K562 (cell line): ENCODE data around the gene PYY. TPM values are rescaled to one million over a fixed set of nuclear protein-coding genes. Genes with fewer than 3 reads are reported as not detected.

Experiments
- ATAC-seq: fragments of 200-7000 bp; cut with Tn5 transposase; 3 replicates; pipeline ENCODE4 v1.9.1; 2020; ENCODE audit warnings: moderate library complexity
- BruUV-seq: library from RNA; stranded (reverse); fragments of 400-500 nt; replicated peaks from 2 replicates; lab custom pipeline; 2021; lab: Mats Ljungman, UMichigan
- CTCF ChIA-PET: fragments of 300-600 bp; formaldehyde crosslinking; extraction: SDS; loops from one replicate; lab custom pipeline; 2021; ENCODE audit warnings: low intra/inter-chr PET ratio; lab: Yijun Ruan, JAX
- POLR2A ChIA-PET: fragments of 300-600, 350-650 bp; sonication (Branson Sonifier 250); formaldehyde crosslinking; extraction: SDS; loops from one replicate; lab custom pipeline; 2021; ENCODE audit warnings: antibody characterized with exemption, inconsistent platforms; lab: Yijun Ruan, JAX
- DNase-seq, 4 experiments: peaks; one replicate each; pipeline versions ENCODE4 v3.0.0 to v3.0.0-alpha.2; 2011 to 2018; ENCODE audit warnings: low spot score in 3 of 4, mixed read lengths in 3 of 4; ENCODE audit errors: extremely low read depth in 1 of 4
- FAIRE-seq: peaks from 2 replicates; lab custom pipeline; 2011; peaks lifted over from hg19 to GRCh38; lab: Jason Lieb, UNC
- H2AFZ ChIP-seq: 2 replicates; pipeline ENCODE4 v1.6.0; 2011; ENCODE audit warnings: low read depth, low read length, control low read depth, inconsistent platforms
- H3K27ac ChIP-seq: fragments of 200-600 bp; 3 replicates; pipeline ENCODE4 v1.8.0; 2011; ENCODE audit warnings: low read depth, mild to moderate bottlenecking, control low read depth, inconsistent platforms, low read length, moderate library complexity, mixed read lengths; ENCODE audit errors: extremely low read depth
- H3K27me3 ChIP-seq, 2 experiments: fragments of 300-600 bp in 1 of 2; 2 replicates in 1 of 2; 3 replicates in 1 of 2; pipeline versions ENCODE4 v1.6.0 to v1.8.0; 2011; ENCODE audit warnings: inconsistent platforms in 2 of 2, low read length in 2 of 2, mild to moderate bottlenecking in 1 of 2, mixed read lengths in 1 of 2, moderate library complexity in 1 of 2; ENCODE audit not compliant: control insufficient read depth in 2 of 2, insufficient read depth in 2 of 2
- H3K36me3 ChIP-seq: fragments of 300-600 bp; 3 replicates; pipeline ENCODE4 v1.8.0; 2011; ENCODE audit warnings: mild to moderate bottlenecking, low read length, inconsistent platforms; ENCODE audit not compliant: control insufficient read depth, insufficient read depth
- H3K4me1 ChIP-seq, 2 experiments: fragments of 200-600 bp in 1 of 2; replicated peaks in 1 of 2; 2 replicates in 1 of 2; 3 replicates in 1 of 2; pipeline versions ENCODE4 v1.5.1 to v1.8.0; 2011; ENCODE audit warnings: inconsistent platforms in 2 of 2, low read length in 2 of 2, mild to moderate bottlenecking in 1 of 2, mixed read lengths in 1 of 2, moderate library complexity in 1 of 2; ENCODE audit not compliant: control insufficient read depth in 2 of 2, insufficient read depth in 2 of 2
- H3K4me2 ChIP-seq: 2 replicates; pipeline ENCODE4 v1.6.1; 2011; ENCODE audit warnings: low read length, control low read depth, inconsistent platforms, mixed read lengths; ENCODE audit not compliant: insufficient read depth
- H3K4me3 ChIP-seq: fragments of 200-600 bp; sonication (generic), shearing (Covaris generic); 2 replicates; pipeline ENCODE4 v1.5.1; 2016; ENCODE audit warnings: control low read depth, inconsistent platforms
- H3K79me2 ChIP-seq: fragments of 200-600 bp; 3 replicates; pipeline ENCODE4 v1.8.0; 2011; ENCODE audit warnings: low read length, inconsistent platforms; ENCODE audit not compliant: control insufficient read depth, insufficient read depth
- H3K9ac ChIP-seq, 2 experiments: 2 replicates each; pipeline versions ENCODE4 v1.6.0 to v1.6.1; 2011; ENCODE audit warnings: low read depth in 2 of 2, low read length in 2 of 2, control low read depth in 1 of 2, inconsistent platforms in 1 of 2, mild to moderate bottlenecking in 1 of 2, mixed read lengths in 1 of 2; ENCODE audit not compliant: insufficient read depth in 1 of 2
- H3K9me1 ChIP-seq: one replicate; pipeline ENCODE4 v1.6.0; 2011; ENCODE audit warnings: inconsistent platforms, mild to moderate bottlenecking, low read length, moderate library complexity; ENCODE audit not compliant: control insufficient read depth, insufficient read depth
- H3K9me3 ChIP-seq: replicated peaks from 2 replicates; pipeline ENCODE4 v1.5.1; 2011; ENCODE audit warnings: low read depth, low read length, inconsistent platforms; ENCODE audit not compliant: control insufficient read depth, insufficient read depth
- H4K20me1 ChIP-seq: replicated peaks from 2 replicates; pipeline ENCODE4 v1.6.1; 2011; ENCODE audit warnings: low read length, inconsistent platforms, mixed read lengths; ENCODE audit not compliant: control insufficient read depth, insufficient read depth
- BACH1 ChIP-seq: fragments of 200-800 bp; sonication (Bioruptor generic); IDR thresholded peaks from 2 replicates; pipeline ENCODE4 v1.6.1; 2016; ENCODE audit warnings: missing genetic modification characterization, missing compliant biosample characterization
- FOXA3 ChIP-seq, 2 experiments: fragments of 450-650 bp in 1 of 2; sonication (generic) in 1 of 2; formaldehyde crosslinking; IDR thresholded peaks in 1 of 2; conservative IDR thresholded peaks in 1 of 2; 2 replicates each; pipeline versions ENCODE4 v1.4.0 to v1.8.0; 2020 to 2022; ENCODE audit warnings: mild to moderate bottlenecking in 2 of 2, missing genetic modification reagents in 1 of 2
- HDAC3 ChIP-seq: fragments of 450-650 bp; IDR thresholded peaks from 2 replicates; pipeline ENCODE4 v1.6.1; 2018; ENCODE audit warnings: borderline replicate concordance, mild to moderate bottlenecking, moderate library complexity; ENCODE audit not compliant: partially characterized antibody
- POLR2A ChIP-seq: fragments of 450-650 bp; conservative IDR thresholded peaks from 2 replicates; pipeline ENCODE4 v1.6.1; 2016
- RAD21 ChIP-seq, 2 experiments: fragments of 250-450 bp in 1 of 2; fragments of 450-650 bp in 1 of 2; sonication (Bioruptor Pico) in 1 of 2; formaldehyde crosslinking in 1 of 2; IDR thresholded peaks in 1 of 2; conservative IDR thresholded peaks in 1 of 2; 2 replicates each; pipeline versions ENCODE4 v1.4.0 to v1.8.0; 2020 to 2022; ENCODE audit warnings: mild to moderate bottlenecking in 2 of 2, moderate library complexity in 1 of 2
- ZBED1 ChIP-seq: IDR thresholded peaks from 2 replicates; pipeline ENCODE4 v1.6.1; 2014
- WGBS: fragments of 100-300 bp; shearing (Covaris generic); methylation state at CpG from one replicate; pipeline ENCODE4 v1.1.6; 2016; ENCODE audit warnings: low coverage, mixed read lengths; ENCODE audit not compliant: insufficient coverage; ENCODE audit errors: missing lambda C conversion rate; 5-methylcytosine and 5-hydroxymethylcytosine counted together
- in situ Hi-C: fragments of 300-500 bp; cut with MboI; formaldehyde crosslinking; loops from 4 replicates; pipeline ENCODE4 v1.15.0; 2018; ENCODE audit warnings: inconsistent platforms, mixed read lengths
- intact Hi-C: fragments of 100-400 bp; cut with micrococcal nuclease; formaldehyde crosslinking; loops from 2 replicates; pipeline ENCODE4 v1.14.2; 2022
- polyA plus RNA-seq, 8 experiments: library from polyadenylated mRNA; depleted of rRNA in 4 of 8; stranded (reverse) in 5 of 8; unstranded in 3 of 8; fragments of >200 nt; fragmentation: Nextera tagmentation in 2 of 8; fragmentation: Illumina TruSeq in 1 of 8; extraction: Ambion mirVana in 2 of 8; extraction: Trizol in 1 of 8; gene quantifications; 2 replicates each; pipeline versions ENCODE4 v1.2.1 to v1.2.3, GENCODE V29; 2011 to 2014; ENCODE audit warnings: inconsistent platforms in 1 of 8, missing spikeins in 1 of 8
- total RNA-seq, 7 experiments: library from RNA; depleted of rRNA in 6 of 7; stranded (reverse); fragments of >200 nt in 6 of 7; fragmentation: Illumina TruSeq in 2 of 7; extraction: Trizol in 2 of 7; gene quantifications; 2 replicates each; pipeline versions ENCODE4 v1.2.1 to v1.2.3, GENCODE V29; 2011 to 2021; ENCODE audit warnings: low replicate concordance in 1 of 7
- TF ChIP-seq, protein P1 (sequence below): sonication (generic); formaldehyde crosslinking; IDR thresholded peaks from 2 replicates; pipeline ENCODE4 v1.8.0; 2022; ENCODE audit warnings: missing genetic modification reagents, mild to moderate bottlenecking, moderate library complexity, borderline replicate concordance
- TF ChIP-seq, protein P2 (sequence below): fragments of 450-650 bp; IDR thresholded peaks from 2 replicates; pipeline ENCODE4 v1.6.1; 2018; ENCODE audit warnings: mild to moderate bottlenecking, low read depth; ENCODE audit not compliant: partially characterized antibody
- TF ChIP-seq, protein P3 (sequence below): sonication (generic); formaldehyde crosslinking; IDR thresholded peaks from 2 replicates; pipeline ENCODE4 v1.8.0; 2022; ENCODE audit warnings: mild to moderate bottlenecking, missing genetic modification reagents

PYY gene
- total and polyA plus RNA-seq, 9 of the 15 experiments (the other 6 are each of a cell fraction or from before 2014, with no cell fraction given): not detected

- POLR2A ChIA-PET: interaction anchor here (0.5 to 1.2 kb wide), 5 partner anchors 11 to 141 kb away, joined by 3 to 4 read pairs (median 3); no protein-coding TSS in a partner anchor
- ATAC-seq: no peak
Measured at GRCh38 chr17:43974382-43975266, 20.9 kb upstream of the PYY start.

More at GRCh38 chr17:43974382-43975266, 20.9 kb upstream of the PYY start:
- no peaks in the 10 kb centered on the region for H3K9me1 ChIP-seq
- BruUV-seq: no TSS peak
- no peak for DNase-seq
- H3K36me3 ChIP-seq: no peaks in the 10 kb centered on the region
- peaks cover 18 to 50% of the 10 kb centered on the region in 2 experiments for H3K27me3 ChIP-seq
- no peaks in the 10 kb centered on the region for H3K79me2 ChIP-seq
- H3K4me1 ChIP-seq: no peaks in the 10 kb centered on the region
- no peak overlapping the region for H3K9ac ChIP-seq
- H3K4me3 ChIP-seq: no peak overlapping the region
- in situ Hi-C loops: no loop called here
- no peak for FAIRE-seq
- no peak for TF ChIP-seq HDAC3
- TF ChIP-seq POLR2A: no peak
- no peak for TF ChIP-seq FOXA3 (CRISPR knock-in tag; conservative IDR thresholded peaks at IDR 0.05 in 1 of 2, IDR thresholded peaks at IDR 0.05 in 1 of 2)
- TF ChIP-seq, protein P1, sequence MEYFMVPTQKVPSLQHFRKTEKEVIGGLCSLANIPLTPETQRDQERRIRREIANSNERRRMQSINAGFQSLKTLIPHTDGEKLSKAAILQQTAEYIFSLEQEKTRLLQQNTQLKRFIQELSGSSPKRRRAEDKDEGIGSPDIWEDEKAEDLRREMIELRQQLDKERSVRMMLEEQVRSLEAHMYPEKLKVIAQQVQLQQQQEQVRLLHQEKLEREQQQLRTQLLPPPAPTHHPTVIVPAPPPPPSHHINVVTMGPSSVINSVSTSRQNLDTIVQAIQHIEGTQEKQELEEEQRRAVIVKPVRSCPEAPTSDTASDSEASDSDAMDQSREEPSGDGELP (CRISPR knock-in tag): no peak
- TF ChIP-seq, protein P2, sequence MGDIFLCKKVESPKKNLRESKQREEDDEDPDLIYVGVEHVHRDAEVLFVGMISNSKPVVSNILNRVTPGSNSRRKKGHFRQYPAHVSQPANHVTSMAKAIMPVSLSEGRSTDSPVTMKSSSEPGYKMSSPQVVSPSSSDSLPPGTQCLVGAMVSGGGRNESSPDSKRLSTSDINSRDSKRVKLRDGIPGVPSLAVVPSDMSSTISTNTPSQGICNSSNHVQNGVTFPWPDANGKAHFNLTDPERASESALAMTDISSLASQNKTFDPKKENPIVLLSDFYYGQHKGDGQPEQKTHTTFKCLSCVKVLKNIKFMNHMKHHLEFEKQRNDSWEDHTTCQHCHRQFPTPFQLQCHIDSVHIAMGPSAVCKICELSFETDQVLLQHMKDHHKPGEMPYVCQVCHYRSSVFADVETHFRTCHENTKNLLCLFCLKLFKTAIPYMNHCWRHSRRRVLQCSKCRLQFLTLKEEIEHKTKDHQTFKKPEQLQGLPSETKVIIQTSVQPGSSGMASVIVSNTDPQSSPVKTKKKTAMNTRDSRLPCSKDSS: no peak
- TF ChIP-seq, protein P3, sequence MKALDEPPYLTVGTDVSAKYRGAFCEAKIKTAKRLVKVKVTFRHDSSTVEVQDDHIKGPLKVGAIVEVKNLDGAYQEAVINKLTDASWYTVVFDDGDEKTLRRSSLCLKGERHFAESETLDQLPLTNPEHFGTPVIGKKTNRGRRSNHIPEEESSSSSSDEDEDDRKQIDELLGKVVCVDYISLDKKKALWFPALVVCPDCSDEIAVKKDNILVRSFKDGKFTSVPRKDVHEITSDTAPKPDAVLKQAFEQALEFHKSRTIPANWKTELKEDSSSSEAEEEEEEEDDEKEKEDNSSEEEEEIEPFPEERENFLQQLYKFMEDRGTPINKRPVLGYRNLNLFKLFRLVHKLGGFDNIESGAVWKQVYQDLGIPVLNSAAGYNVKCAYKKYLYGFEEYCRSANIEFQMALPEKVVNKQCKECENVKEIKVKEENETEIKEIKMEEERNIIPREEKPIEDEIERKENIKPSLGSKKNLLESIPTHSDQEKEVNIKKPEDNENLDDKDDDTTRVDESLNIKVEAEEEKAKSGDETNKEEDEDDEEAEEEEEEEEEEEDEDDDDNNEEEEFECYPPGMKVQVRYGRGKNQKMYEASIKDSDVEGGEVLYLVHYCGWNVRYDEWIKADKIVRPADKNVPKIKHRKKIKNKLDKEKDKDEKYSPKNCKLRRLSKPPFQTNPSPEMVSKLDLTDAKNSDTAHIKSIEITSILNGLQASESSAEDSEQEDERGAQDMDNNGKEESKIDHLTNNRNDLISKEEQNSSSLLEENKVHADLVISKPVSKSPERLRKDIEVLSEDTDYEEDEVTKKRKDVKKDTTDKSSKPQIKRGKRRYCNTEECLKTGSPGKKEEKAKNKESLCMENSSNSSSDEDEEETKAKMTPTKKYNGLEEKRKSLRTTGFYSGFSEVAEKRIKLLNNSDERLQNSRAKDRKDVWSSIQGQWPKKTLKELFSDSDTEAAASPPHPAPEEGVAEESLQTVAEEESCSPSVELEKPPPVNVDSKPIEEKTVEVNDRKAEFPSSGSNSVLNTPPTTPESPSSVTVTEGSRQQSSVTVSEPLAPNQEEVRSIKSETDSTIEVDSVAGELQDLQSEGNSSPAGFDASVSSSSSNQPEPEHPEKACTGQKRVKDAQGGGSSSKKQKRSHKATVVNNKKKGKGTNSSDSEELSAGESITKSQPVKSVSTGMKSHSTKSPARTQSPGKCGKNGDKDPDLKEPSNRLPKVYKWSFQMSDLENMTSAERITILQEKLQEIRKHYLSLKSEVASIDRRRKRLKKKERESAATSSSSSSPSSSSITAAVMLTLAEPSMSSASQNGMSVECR: no peak
- no peak for TF ChIP-seq ZBED1
- no peak for TF ChIP-seq RAD21 (CRISPR knock-in tag; conservative IDR thresholded peaks at IDR 0.05 in 1 of 2, IDR thresholded peaks at IDR 0.05 in 1 of 2)
- no peak for TF ChIP-seq BACH1 (tag)
- no peak overlapping the region for H3K4me2 ChIP-seq
- intact Hi-C loops: no loop called here
- CTCF ChIA-PET: no interaction called here
- no peak overlapping the region for H3K27ac ChIP-seq
- no peaks in the 10 kb centered on the region; the same call in 1 of the 2 replicates for H3K9me3 ChIP-seq
- H2AFZ ChIP-seq: no peak overlapping the region
- H4K20me1 ChIP-seq: no peaks in the 10 kb centered on the region
- 5% methylated on average over 14 of the region's 14 CpGs for WGBS
